ENCODE results near the gene CASTOR1.

- TF ChIP-seq CTCF (conservative IDR thresholded peaks at IDR 0.05 in 1 of 2, IDR thresholded peaks at IDR 0.05 in 1 of 2; ENCODE audit: low read depth in 1 of 2, low read length in 2 of 2) (no peak), EZH2 (IDR thresholded peaks at IDR 0.05; ENCODE audit: low read length, missing control alignments) (no peak)
These were observed 35.0 kb downstream of the CASTOR1 start for GRCh38 chr22:30254314-30254713.

Measured in fibroblast of lung (primary cell).